AG04450 (cell line): Measurements from ENCODE around the gene SEMA3C. TPM values are rescaled to one million over a fixed set of nuclear protein-coding genes. Genes with fewer than 3 reads are reported as not detected.

Source experiments
- CTCF ChIA-PET: fragments of 300-600, 350-600 bp; formaldehyde crosslinking; extraction: SDS; loops from one replicate; lab custom pipeline; 2022; ENCODE audit warnings: antibody characterized with exemption, inconsistent platforms; lab: Charles Lee
- POLR2A ChIA-PET: fragments of 350-600 bp; formaldehyde crosslinking; extraction: SDS; loops from one replicate; lab custom pipeline; 2021; ENCODE audit warnings: antibody characterized with exemption, inconsistent platforms; lab: Yijun Ruan, JAX
- DNase-seq: peaks from one replicate; pipeline ENCODE4 v3.0.0-alpha.2; 2011; ENCODE audit warnings: low read depth, low spot score
- H3K27ac ChIP-seq: one replicate; pipeline ENCODE4 v1.5.1; 2012; ENCODE audit warnings: low read depth, low read length, control low read depth
- H3K27me3 ChIP-seq: one replicate; pipeline ENCODE4 v1.6.0; 2012; ENCODE audit warnings: low read length; ENCODE audit not compliant: control insufficient read depth, insufficient read depth
- H3K4me3 ChIP-seq: 2 replicates; pipeline ENCODE4 v1.5.1; 2011; ENCODE audit warnings: mild to moderate bottlenecking, low read depth, low read length, control low read depth
- H3K9me3 ChIP-seq: 2 replicates; pipeline ENCODE4 v1.5.1; 2012; ENCODE audit warnings: low read length; ENCODE audit not compliant: control insufficient read depth, insufficient read depth
- polyA plus RNA-seq: library from polyadenylated mRNA; depleted of rRNA; stranded (reverse); fragments of >200 nt; gene quantifications from 2 replicates; pipeline ENCODE4 v1.2.3, GENCODE V29; 2011
- TF ChIP-seq, protein P1 (sequence below): IDR thresholded peaks from 2 replicates; pipeline ENCODE4 v1.5.1; 2011; ENCODE audit warnings: low read depth, low read length, control low read depth, inconsistent platforms

Gene SEMA3C
- polyA plus RNA-seq, 1 experiment = 39.9 TPM

DNA sequence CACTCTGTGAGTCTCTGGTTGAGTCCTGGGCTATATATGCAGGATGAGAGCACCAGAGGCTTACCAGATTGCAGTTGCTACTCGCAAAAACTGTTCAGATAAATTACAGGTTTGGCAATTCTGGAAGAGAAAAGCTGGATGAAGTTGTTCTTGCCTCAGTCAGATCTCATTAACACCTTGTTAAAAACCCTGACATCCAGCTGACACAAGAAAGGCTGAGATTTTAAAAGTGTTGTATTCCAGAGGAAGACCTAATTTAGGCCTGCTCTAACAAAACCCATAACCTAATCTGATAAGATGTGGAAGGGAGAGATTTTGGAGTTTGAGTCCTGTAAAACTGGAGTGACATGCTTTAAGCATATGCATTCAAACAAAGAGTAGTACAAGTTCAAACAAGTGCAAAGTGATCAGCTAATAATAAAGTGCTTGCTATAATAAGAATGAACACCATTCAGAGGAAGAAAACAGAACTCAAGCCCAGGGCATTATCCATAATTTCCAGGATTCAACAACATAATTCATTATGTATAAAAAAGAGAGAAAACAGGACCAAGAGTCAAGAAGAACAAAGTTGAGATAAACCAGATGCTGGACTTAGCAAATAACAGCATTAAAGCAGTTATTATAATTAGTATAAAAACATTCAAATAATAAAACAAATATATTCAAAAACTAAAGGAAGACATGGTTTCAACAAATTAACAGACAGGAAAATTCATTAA is 144.9 kb downstream of the SEMA3C start:
- Histone ChIP-seq H3K4me3 (no peak overlapping the region), H3K9me3 (no peaks in the 10 kb centered on the region), H3K27ac (no peak overlapping the region), H3K27me3 (no peaks in the 10 kb centered on the region)
- CTCF ChIA-PET = no interaction called here
- TF ChIP-seq, protein P1, sequence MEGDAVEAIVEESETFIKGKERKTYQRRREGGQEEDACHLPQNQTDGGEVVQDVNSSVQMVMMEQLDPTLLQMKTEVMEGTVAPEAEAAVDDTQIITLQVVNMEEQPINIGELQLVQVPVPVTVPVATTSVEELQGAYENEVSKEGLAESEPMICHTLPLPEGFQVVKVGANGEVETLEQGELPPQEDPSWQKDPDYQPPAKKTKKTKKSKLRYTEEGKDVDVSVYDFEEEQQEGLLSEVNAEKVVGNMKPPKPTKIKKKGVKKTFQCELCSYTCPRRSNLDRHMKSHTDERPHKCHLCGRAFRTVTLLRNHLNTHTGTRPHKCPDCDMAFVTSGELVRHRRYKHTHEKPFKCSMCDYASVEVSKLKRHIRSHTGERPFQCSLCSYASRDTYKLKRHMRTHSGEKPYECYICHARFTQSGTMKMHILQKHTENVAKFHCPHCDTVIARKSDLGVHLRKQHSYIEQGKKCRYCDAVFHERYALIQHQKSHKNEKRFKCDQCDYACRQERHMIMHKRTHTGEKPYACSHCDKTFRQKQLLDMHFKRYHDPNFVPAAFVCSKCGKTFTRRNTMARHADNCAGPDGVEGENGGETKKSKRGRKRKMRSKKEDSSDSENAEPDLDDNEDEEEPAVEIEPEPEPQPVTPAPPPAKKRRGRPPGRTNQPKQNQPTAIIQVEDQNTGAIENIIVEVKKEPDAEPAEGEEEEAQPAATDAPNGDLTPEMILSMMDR = no peak
- DNase-seq = no peak
- POLR2A ChIA-PET = no interaction called here

DNA sequence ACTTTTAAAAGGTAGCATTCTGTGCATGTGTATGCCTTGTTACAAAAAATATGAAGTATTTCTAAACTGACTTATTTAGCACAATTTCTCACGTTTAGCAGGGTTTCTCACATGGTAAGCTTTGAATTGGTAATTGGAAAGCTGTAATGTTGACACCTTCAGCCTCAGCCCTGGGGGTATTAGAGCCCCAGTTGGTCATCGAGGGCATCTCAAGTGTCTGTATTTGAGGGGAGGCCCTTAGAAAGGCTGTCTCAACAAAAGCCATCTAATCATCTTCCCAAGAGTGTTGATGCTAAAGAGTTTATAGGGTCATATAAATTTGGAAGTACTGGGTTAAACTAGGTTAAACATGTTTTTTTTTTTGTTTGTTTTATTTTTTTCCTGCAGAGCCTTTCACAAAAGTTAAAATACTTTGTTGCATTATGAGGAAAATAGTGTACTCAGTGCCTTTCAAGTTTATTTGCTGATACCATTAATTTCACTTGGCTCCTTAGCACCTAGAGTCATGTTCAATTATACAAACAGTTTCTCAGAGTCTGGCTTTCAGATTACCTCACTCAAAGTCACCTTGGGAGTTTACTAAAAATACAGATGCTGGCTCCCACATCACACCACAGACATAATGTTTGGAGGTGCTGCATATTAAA is 146.4 kb downstream of the SEMA3C start:
- no peak for DNase-seq
- ChIA-PET CTCF (no interaction called here), POLR2A (no interaction called here)
- H3K4me3 ChIP-seq = no peak overlapping the region
- H3K27me3 ChIP-seq = no peaks in the 10 kb centered on the region
- TF ChIP-seq, protein P1 = no peak
- no peaks in the 10 kb centered on the region for H3K9me3 ChIP-seq
- no peak overlapping the region for H3K27ac ChIP-seq

- CTCF ChIA-PET = no interaction called here
- Histone ChIP-seq H3K27ac (no peak overlapping the region), H3K4me3 (no peak overlapping the region), H3K9me3 (no peaks in the 10 kb centered on the region), H3K27me3 (no peaks in the 10 kb centered on the region)
- POLR2A ChIA-PET = no interaction called here
- no peak for DNase-seq
- TF ChIP-seq, protein P1 = no peak
Measured at GRCh38 chr7:80771523-80771922, 147.3 kb downstream of the SEMA3C start.

GRCh38 chr7:80770675-80771081 is 148.2 kb downstream of the SEMA3C start:
- Histone ChIP-seq H3K9me3 (no peaks in the 10 kb centered on the region), H3K27ac (no peak overlapping the region), H3K4me3 (no peak overlapping the region), H3K27me3 (no peaks in the 10 kb centered on the region)
- ChIA-PET POLR2A (no interaction called here), CTCF (no interaction called here)
- TF ChIP-seq, protein P1 = no peak
- DNase-seq = no peak

- no peak overlapping the region for H3K4me3 ChIP-seq
- ChIA-PET CTCF (no interaction called here), POLR2A (no interaction called here)
- H3K27ac ChIP-seq = no peak overlapping the region
- DNase-seq = no peak
- H3K27me3 ChIP-seq = no peaks in the 10 kb centered on the region
- TF ChIP-seq, protein P1 = no peak
- H3K9me3 ChIP-seq = no peaks in the 10 kb centered on the region
Measured at GRCh38 chr7:80770061-80770460, 148.8 kb downstream of the SEMA3C start.
